Neural cell (in vitro differentiated cells): ENCODE measurements around the gene ROBO1. TPM values are rescaled to one million over a fixed set of nuclear protein-coding genes. Genes with fewer than 3 reads are reported as not detected.

Experiments
- H2AFZ ChIP-seq: fragments of 200-600, 300-800 bp; sonication (generic), shearing (Covaris generic); 2 replicates; pipeline ENCODE4 v1.6.0; 2014; ENCODE audit warnings: low read depth, mild to moderate bottlenecking, antibody characterized with exemption, low read length, moderate library complexity
- H3F3A ChIP-seq: fragments of 200-600 bp; shearing (Covaris generic); 2 replicates; pipeline ENCODE4 v1.6.1; 2016; ENCODE audit warnings: mild to moderate bottlenecking, moderate library complexity, mixed read lengths, antibody characterized with exemption, low read length; ENCODE audit not compliant: insufficient read depth, poor library complexity, severe bottlenecking
- H3K27ac ChIP-seq: fragments of 200-600, 300-800 bp; sonication (generic), shearing (Covaris generic); 2 replicates; pipeline ENCODE4 v1.5.1; 2014; ENCODE audit warnings: mild to moderate bottlenecking, low read length, moderate library complexity
- H3K27me3 ChIP-seq: fragments of 300-800, 200-600 bp; sonication (generic), shearing (Covaris generic); 2 replicates; pipeline ENCODE4 v1.6.0; 2014; ENCODE audit warnings: mild to moderate bottlenecking, low read depth, low read length, moderate library complexity; ENCODE audit not compliant: insufficient read depth
- H3K36me3 ChIP-seq: fragments of 300-800, 200-600 bp; sonication (generic), shearing (Covaris generic); 2 replicates; pipeline ENCODE4 v1.5.1; 2014; ENCODE audit warnings: mild to moderate bottlenecking, antibody characterized with exemption, low read length, moderate library complexity; ENCODE audit not compliant: insufficient read depth
- H3K4me2 ChIP-seq: fragments of 300-800, 200-600 bp; sonication (generic), shearing (Covaris generic); 2 replicates; pipeline ENCODE4 v1.6.0; 2014; ENCODE audit warnings: mild to moderate bottlenecking, low read length
- H3K4me3 ChIP-seq: fragments of 300-800, 200-600 bp; sonication (generic), shearing (Covaris generic); 2 replicates; pipeline ENCODE4 v1.5.1; 2014; ENCODE audit warnings: mild to moderate bottlenecking, low read length, moderate library complexity
- H3K79me2 ChIP-seq: fragments of 200-600 bp; shearing (Covaris generic); replicated peaks from 2 replicates; pipeline ENCODE4 v1.6.0; 2014; ENCODE audit warnings: mild to moderate bottlenecking, low read length, moderate library complexity; ENCODE audit not compliant: insufficient read depth
- H3K9ac ChIP-seq: fragments of 300-800, 200-600 bp; sonication (generic), shearing (Covaris generic); 2 replicates; pipeline ENCODE4 v1.6.1; 2016; ENCODE audit warnings: mild to moderate bottlenecking, low read length, mixed read lengths
- H3K9me2 ChIP-seq: fragments of 200-600 bp; shearing (Covaris generic); 2 replicates; pipeline ENCODE4 v1.6.1; 2016; ENCODE audit warnings: mild to moderate bottlenecking, low read length, mixed read lengths; ENCODE audit not compliant: insufficient read depth
- H3K9me3 ChIP-seq: fragments of 200-600, 300-800 bp; sonication (generic), shearing (Covaris generic); 2 replicates; pipeline ENCODE4 v1.6.1; 2016; ENCODE audit warnings: mild to moderate bottlenecking, mixed run types, low read length, moderate library complexity, mixed read lengths
- H4K20me1 ChIP-seq: fragments of 200-600 bp; shearing (Covaris generic); 2 replicates; pipeline ENCODE4 v1.6.1; 2016; ENCODE audit warnings: mild to moderate bottlenecking, mixed run types; ENCODE audit not compliant: insufficient read depth
- CTCF ChIP-seq: fragments of 450-650 bp; IDR thresholded peaks from 2 replicates; pipeline ENCODE4 v1.5.1; 2014; ENCODE audit warnings: antibody characterized with exemption, mild to moderate bottlenecking, moderate library complexity; ENCODE audit not compliant: poor library complexity, severe bottlenecking
- EZH2 ChIP-seq: fragments of 200-600, 300-800 bp; shearing (Covaris generic), sonication (generic); IDR thresholded peaks from 2 replicates; pipeline ENCODE4 v1.6.1; 2014; ENCODE audit warnings: antibody characterized with exemption, low read length, borderline replicate concordance, mild to moderate bottlenecking; ENCODE audit not compliant: insufficient read depth, poor library complexity, severe bottlenecking
- MXI1 ChIP-seq: fragments of 450-650 bp; conservative IDR thresholded peaks from 2 replicates; pipeline ENCODE4 v1.6.1; 2014; ENCODE audit warnings: antibody characterized with exemption, mild to moderate bottlenecking; ENCODE audit not compliant: poor library complexity, severe bottlenecking
- POLR2AphosphoS5 ChIP-seq: IDR thresholded peaks from 2 replicates; pipeline ENCODE4 v1.6.1; 2012
- RAD21 ChIP-seq: fragments of 450-650 bp; conservative IDR thresholded peaks from 2 replicates; pipeline ENCODE4 v1.6.1; 2014; ENCODE audit warnings: antibody characterized with exemption, mild to moderate bottlenecking, moderate library complexity
- REST ChIP-seq: IDR thresholded peaks from 2 replicates; pipeline ENCODE4 v1.6.1; 2012; ENCODE audit warnings: borderline replicate concordance
- SMC3 ChIP-seq: fragments of 450-650 bp; conservative IDR thresholded peaks from 2 replicates; pipeline ENCODE4 v1.6.1; 2014; ENCODE audit warnings: antibody characterized with exemption, mild to moderate bottlenecking, moderate library complexity; ENCODE audit not compliant: poor library complexity
- TAF1 ChIP-seq: IDR thresholded peaks from 2 replicates; pipeline ENCODE4 v1.6.1; 2012; ENCODE audit warnings: low read depth
- polyA plus RNA-seq: library from polyadenylated mRNA; depleted of rRNA; stranded (reverse); fragments of >200 nt; gene quantifications from 2 replicates; pipeline ENCODE4 v1.2.3, GENCODE V29; 2014

Gene ROBO1
- polyA plus RNA-seq, 1 donor from 2014 or later: 183 TPM

- Histone ChIP-seq H3K4me3 (no peak overlapping the region), H3K36me3 (no peaks in the 10 kb centered on the region), H3K4me2 (no peak overlapping the region), H3K27ac (no peak overlapping the region), H3K9ac (no peak overlapping the region), H3K27me3 (no peaks in the 10 kb centered on the region), H3K9me3 (no peaks in the 10 kb centered on the region), H3K79me2 (peaks cover 46% of the 10 kb centered on the region), H4K20me1 (no peaks in the 10 kb centered on the region), H3F3A (no peaks in the 10 kb centered on the region), H3K9me2 (no peaks in the 10 kb centered on the region), H2AFZ (no peak overlapping the region)
- TF ChIP-seq MXI1 (no peak), SMC3 (no peak), RAD21 (no peak), CTCF (no peak), EZH2 (no peak)
Measured at GRCh38 chr3:78894787-78895186, 873.0 kb downstream of the ROBO1 start.

- no peaks in the 10 kb centered on the region for H3K9me3 ChIP-seq
- H3K4me3 ChIP-seq: no peak overlapping the region
- no peaks in the 10 kb centered on the region for H3K36me3 ChIP-seq
- H4K20me1 ChIP-seq: no peaks in the 10 kb centered on the region
- no peak overlapping the region for H2AFZ ChIP-seq
- H3K9me2 ChIP-seq: no peaks in the 10 kb centered on the region
- no peak overlapping the region for H3K4me2 ChIP-seq
- no peak overlapping the region for H3K9ac ChIP-seq
- TF ChIP-seq CTCF (no peak), POLR2AphosphoS5 (no peak), TAF1 (no peak), REST (no peak), MXI1 (no peak), RAD21 (no peak), SMC3 (no peak)
- no peak overlapping the region for H3K27ac ChIP-seq
- peaks cover 46% of the 10 kb centered on the region for H3K79me2 ChIP-seq
- no peaks in the 10 kb centered on the region for H3K27me3 ChIP-seq
- no peaks in the 10 kb centered on the region for H3F3A ChIP-seq
Measured at GRCh38 chr3:78893161-78893560, 874.6 kb downstream of the ROBO1 start.
